HG02852 (cell line): ENCODE measurements around the gene CFDP1.

Experiments used
- ATAC-seq: cut with Tn5 transposase; IDR thresholded peaks from one replicate; pipeline ENCODE4 v1.9.1; 2021; ENCODE audit warnings: mild to moderate bottlenecking, moderate library complexity; ENCODE audit not compliant: unreplicated experiment

Gene CFDP1

GRCh38 chr16:75377729-75378386 lies 55.4 kb downstream of the CFDP1 start:
- ATAC-seq, result no peak

- no peak for ATAC-seq
Observed at GRCh38 chr16:75376475-75377161, 56.7 kb downstream of the CFDP1 start.

- no peak for ATAC-seq
Observed at GRCh38 chr16:75374388-75374787, 58.9 kb downstream of the CFDP1 start.

GRCh38 chr16:75372236-75372856 lies 61.0 kb downstream of the CFDP1 start:
- ATAC-seq, result no peak

- no peak for ATAC-seq
Observed at GRCh38 chr16:75371171-75371570, 62.1 kb downstream of the CFDP1 start.

- ATAC-seq, result no peak
Observed at GRCh38 chr16:75364286-75364791, 69.0 kb downstream of the CFDP1 start.

GRCh38 chr16:75362846-75363245 lies 70.5 kb downstream of the CFDP1 start:
- no peak for ATAC-seq

- no peak for ATAC-seq
Observed at GRCh38 chr16:75361936-75362335, 71.4 kb downstream of the CFDP1 start.

- no peak for ATAC-seq
Observed at GRCh38 chr16:75354170-75354569, 79.1 kb downstream of the CFDP1 start.

- no peak for ATAC-seq
Observed at GRCh38 chr16:75351183-75351582, 82.1 kb downstream of the CFDP1 start.

- ATAC-seq, result no peak
Observed at GRCh38 chr16:75345711-75346110, 87.6 kb downstream of the CFDP1 start.

GRCh38 chr16:75343941-75344340 lies 89.4 kb downstream of the CFDP1 start:
- ATAC-seq, result no peak

GRCh38 chr16:75343286-75343685 lies 90.0 kb downstream of the CFDP1 start:
- no peak for ATAC-seq

- ATAC-seq, result no peak
Observed at GRCh38 chr16:75342308-75342811, 90.9 kb downstream of the CFDP1 start.

- ATAC-seq, result no peak
Observed at GRCh38 chr16:75341564-75342307, 91.6 kb downstream of the CFDP1 start.

- no peak for ATAC-seq
Observed at GRCh38 chr16:75340741-75341491, 92.4 kb downstream of the CFDP1 start.

- no peak for ATAC-seq
Observed at GRCh38 chr16:75337430-75337829, 95.9 kb downstream of the CFDP1 start.

- ATAC-seq, result no peak
Observed at GRCh38 chr16:75336521-75336920, 96.8 kb downstream of the CFDP1 start.

- no peak for ATAC-seq
Observed at GRCh38 chr16:75333721-75334163, 99.6 kb downstream of the CFDP1 start.

- no peak for ATAC-seq
Observed at GRCh38 chr16:75329943-75330342, 103.4 kb downstream of the CFDP1 start.
